K562 (cell line): ENCODE measurements around the gene GNAQ. TPM values are rescaled to one million over a fixed set of nuclear protein-coding genes. Genes with fewer than 3 reads are reported as not detected.

Experiments used
- ATAC-seq: fragments of 200-7000 bp; cut with Tn5 transposase; 3 replicates; pipeline ENCODE4 v1.9.1; 2020; ENCODE audit warnings: moderate library complexity
- BruUV-seq: library from RNA; stranded (reverse); fragments of 400-500 nt; replicated peaks from 2 replicates; lab custom pipeline; 2021; lab: Mats Ljungman, UMichigan
- CTCF ChIA-PET: fragments of 300-600 bp; formaldehyde crosslinking; extraction: SDS; loops from one replicate; lab custom pipeline; 2021; ENCODE audit warnings: low intra/inter-chr PET ratio; lab: Yijun Ruan, JAX
- POLR2A ChIA-PET: fragments of 300-600, 350-650 bp; sonication (Branson Sonifier 250); formaldehyde crosslinking; extraction: SDS; loops from one replicate; lab custom pipeline; 2021; ENCODE audit warnings: antibody characterized with exemption, inconsistent platforms; lab: Yijun Ruan, JAX
- DNase-seq, 4 experiments: peaks; one replicate each; pipeline versions ENCODE4 v3.0.0 to v3.0.0-alpha.2; 2011 to 2018; ENCODE audit warnings: low spot score in 3 of 4, mixed read lengths in 3 of 4; ENCODE audit errors: extremely low read depth in 1 of 4
- FAIRE-seq: peaks from 2 replicates; lab custom pipeline; 2011; peaks lifted over from hg19 to GRCh38; lab: Jason Lieb, UNC
- H2AFZ ChIP-seq: 2 replicates; pipeline ENCODE4 v1.6.0; 2011; ENCODE audit warnings: low read depth, low read length, control low read depth, inconsistent platforms
- H3K27ac ChIP-seq: fragments of 200-600 bp; 3 replicates; pipeline ENCODE4 v1.8.0; 2011; ENCODE audit warnings: low read depth, mild to moderate bottlenecking, control low read depth, inconsistent platforms, low read length, moderate library complexity, mixed read lengths; ENCODE audit errors: extremely low read depth
- H3K27me3 ChIP-seq, 2 experiments: fragments of 300-600 bp in 1 of 2; 2 replicates in 1 of 2; 3 replicates in 1 of 2; pipeline versions ENCODE4 v1.6.0 to v1.8.0; 2011; ENCODE audit warnings: inconsistent platforms in 2 of 2, low read length in 2 of 2, mild to moderate bottlenecking in 1 of 2, mixed read lengths in 1 of 2, moderate library complexity in 1 of 2; ENCODE audit not compliant: control insufficient read depth in 2 of 2, insufficient read depth in 2 of 2
- H3K36me3 ChIP-seq: fragments of 300-600 bp; 3 replicates; pipeline ENCODE4 v1.8.0; 2011; ENCODE audit warnings: mild to moderate bottlenecking, low read length, inconsistent platforms; ENCODE audit not compliant: control insufficient read depth, insufficient read depth
- H3K4me1 ChIP-seq, 2 experiments: fragments of 200-600 bp in 1 of 2; replicated peaks in 1 of 2; 2 replicates in 1 of 2; 3 replicates in 1 of 2; pipeline versions ENCODE4 v1.5.1 to v1.8.0; 2011; ENCODE audit warnings: inconsistent platforms in 2 of 2, low read length in 2 of 2, mild to moderate bottlenecking in 1 of 2, mixed read lengths in 1 of 2, moderate library complexity in 1 of 2; ENCODE audit not compliant: control insufficient read depth in 2 of 2, insufficient read depth in 2 of 2
- H3K4me2 ChIP-seq: 2 replicates; pipeline ENCODE4 v1.6.1; 2011; ENCODE audit warnings: low read length, control low read depth, inconsistent platforms, mixed read lengths; ENCODE audit not compliant: insufficient read depth
- H3K4me3 ChIP-seq: fragments of 200-600 bp; sonication (generic), shearing (Covaris generic); 2 replicates; pipeline ENCODE4 v1.5.1; 2016; ENCODE audit warnings: control low read depth, inconsistent platforms
- H3K79me2 ChIP-seq: fragments of 200-600 bp; 3 replicates; pipeline ENCODE4 v1.8.0; 2011; ENCODE audit warnings: low read length, inconsistent platforms; ENCODE audit not compliant: control insufficient read depth, insufficient read depth
- H3K9ac ChIP-seq, 2 experiments: 2 replicates each; pipeline versions ENCODE4 v1.6.0 to v1.6.1; 2011; ENCODE audit warnings: low read depth in 2 of 2, low read length in 2 of 2, control low read depth in 1 of 2, inconsistent platforms in 1 of 2, mild to moderate bottlenecking in 1 of 2, mixed read lengths in 1 of 2; ENCODE audit not compliant: insufficient read depth in 1 of 2
- H3K9me1 ChIP-seq: one replicate; pipeline ENCODE4 v1.6.0; 2011; ENCODE audit warnings: inconsistent platforms, mild to moderate bottlenecking, low read length, moderate library complexity; ENCODE audit not compliant: control insufficient read depth, insufficient read depth
- H3K9me3 ChIP-seq: replicated peaks from 2 replicates; pipeline ENCODE4 v1.5.1; 2011; ENCODE audit warnings: low read depth, low read length, inconsistent platforms; ENCODE audit not compliant: control insufficient read depth, insufficient read depth
- H4K20me1 ChIP-seq: replicated peaks from 2 replicates; pipeline ENCODE4 v1.6.1; 2011; ENCODE audit warnings: low read length, inconsistent platforms, mixed read lengths; ENCODE audit not compliant: control insufficient read depth, insufficient read depth
- CXXC5 ChIP-seq: fragments of 250-450 bp; sonication (Bioruptor Pico); IDR thresholded peaks from 2 replicates; pipeline ENCODE4 v1.8.0; 2022; ENCODE audit warnings: inconsistent platforms, mild to moderate bottlenecking, moderate library complexity
- ESRRA ChIP-seq: fragments of 450-650 bp; IDR thresholded peaks from 2 replicates; pipeline ENCODE4 v1.6.1; 2014; ENCODE audit warnings: low read depth, mild to moderate bottlenecking, moderate library complexity, borderline replicate concordance
- ILK ChIP-seq: fragments of 450-650 bp; IDR thresholded peaks from 2 replicates; pipeline ENCODE4 v1.6.1; 2016; ENCODE audit warnings: missing genetic modification characterization, low read depth, mild to moderate bottlenecking, missing compliant biosample characterization, moderate library complexity, borderline replicate concordance
- KDM5B ChIP-seq: fragments of 200-600 bp; sonication (generic); IDR thresholded peaks from 2 replicates; pipeline ENCODE4 v1.6.1; 2012; ENCODE audit warnings: low read depth, mild to moderate bottlenecking, moderate library complexity, low read length, control low read depth, inconsistent platforms; ENCODE audit not compliant: insufficient replicate concordance
- POLR3A ChIP-seq: IDR thresholded peaks from 2 replicates; pipeline ENCODE4 v1.6.1; 2011; ENCODE audit warnings: borderline replicate concordance, mild to moderate bottlenecking, moderate library complexity; ENCODE audit not compliant: insufficient read length, insufficient read depth; ENCODE audit errors: extremely low read depth
- SMARCC2 ChIP-seq: fragments of 450-650 bp; IDR thresholded peaks from 2 replicates; pipeline ENCODE4 v1.6.1; 2017; ENCODE audit warnings: antibody characterized with exemption, moderate library complexity, mild to moderate bottlenecking, low read depth
- TCF7L2 ChIP-seq: fragments of 150-350 bp; IDR thresholded peaks from 2 replicates; pipeline ENCODE4 v1.6.1; 2016; ENCODE audit warnings: low read depth, mild to moderate bottlenecking, low read length, moderate library complexity
- ZBTB40 ChIP-seq, 2 experiments: fragments of 450-650 bp in 1 of 2; sonication (generic) in 1 of 2; formaldehyde crosslinking in 1 of 2; IDR thresholded peaks; 2 replicates each; pipeline versions ENCODE4 v1.7.1 to v1.9.0; 2016 to 2022; ENCODE audit warnings: inconsistent platforms in 1 of 2, mild to moderate bottlenecking in 1 of 2, missing genetic modification reagents in 1 of 2
- ZNF232 ChIP-seq: sonication (generic); formaldehyde crosslinking; IDR thresholded peaks from 2 replicates; pipeline ENCODE4 v1.8.0; 2022; ENCODE audit warnings: mild to moderate bottlenecking, missing genetic modification reagents
- ZNF644 ChIP-seq: fragments of 200-800 bp; sonication (Bioruptor generic); IDR thresholded peaks from 2 replicates; pipeline ENCODE4 v1.6.1; 2016; ENCODE audit warnings: low read depth, missing genetic modification characterization, missing compliant biosample characterization
- ZNF696 ChIP-seq: fragments of 250-450 bp; sonication (Bioruptor Pico); conservative IDR thresholded peaks from 2 replicates; pipeline ENCODE4 v1.4.0; 2020; ENCODE audit warnings: mild to moderate bottlenecking, moderate library complexity
- WGBS: fragments of 100-300 bp; shearing (Covaris generic); methylation state at CpG from one replicate; pipeline ENCODE4 v1.1.6; 2016; ENCODE audit warnings: low coverage, mixed read lengths; ENCODE audit not compliant: insufficient coverage; ENCODE audit errors: missing lambda C conversion rate; 5-methylcytosine and 5-hydroxymethylcytosine counted together
- in situ Hi-C: fragments of 300-500 bp; cut with MboI; formaldehyde crosslinking; loops from 4 replicates; pipeline ENCODE4 v1.15.0; 2018; ENCODE audit warnings: inconsistent platforms, mixed read lengths
- intact Hi-C: fragments of 100-400 bp; cut with micrococcal nuclease; formaldehyde crosslinking; loops from 2 replicates; pipeline ENCODE4 v1.14.2; 2022
- polyA plus RNA-seq, 8 experiments: library from polyadenylated mRNA; depleted of rRNA in 4 of 8; stranded (reverse) in 5 of 8; unstranded in 3 of 8; fragments of >200 nt; fragmentation: Nextera tagmentation in 2 of 8; fragmentation: Illumina TruSeq in 1 of 8; extraction: Ambion mirVana in 2 of 8; extraction: Trizol in 1 of 8; gene quantifications; 2 replicates each; pipeline versions ENCODE4 v1.2.1 to v1.2.3, GENCODE V29; 2011 to 2014; ENCODE audit warnings: inconsistent platforms in 1 of 8, missing spikeins in 1 of 8
- total RNA-seq, 7 experiments: library from RNA; depleted of rRNA in 6 of 7; stranded (reverse); fragments of >200 nt in 6 of 7; fragmentation: Illumina TruSeq in 2 of 7; extraction: Trizol in 2 of 7; gene quantifications; 2 replicates each; pipeline versions ENCODE4 v1.2.1 to v1.2.3, GENCODE V29; 2011 to 2021; ENCODE audit warnings: low replicate concordance in 1 of 7

Gene GNAQ
- total and polyA plus RNA-seq, 9 of the 15 experiments (the other 6 are each of a cell fraction or from before 2014, with no cell fraction given): 4.8 to 27.9 (median 17.5) TPM

GRCh38 chr9:77982581-77983319, 48.9 kb downstream of the GNAQ start:
- Histone ChIP-seq H4K20me1 (0 out of 2 replicates have a peak, but pooled peaks cover 4% of the 10 kb centered on the region), H3K27ac (peak overlapping the region; percentile 57; the same call in 1 of the 3 replicates), H3K36me3 (peaks cover 21% of the 10 kb centered on the region), H3K9me1 (no peaks in the 10 kb centered on the region), H3K79me2 (peaks cover 84% of the 10 kb centered on the region), H3K4me2 (peak overlapping the region; percentile 25; the same call in 1 of the 2 replicates), H3K9ac (no peak overlapping the region), H3K4me3 (no peak overlapping the region), H3K9me3 (no peaks in the 10 kb centered on the region), H3K27me3 (no peaks in the 10 kb centered on the region), H2AFZ (no peak overlapping the region), H3K4me1 (peaks cover 18 to 52% of the 10 kb centered on the region in 2 experiments)
- FAIRE-seq: no peak
- CTCF ChIA-PET: no interaction called here
- no TSS peak for BruUV-seq
- DNase-seq: no peak
- in situ Hi-C loops: loop anchor here (10.0 kb wide), 1 partner anchor 52 kb away; the partner anchor contains the start of gene GNAQ
- ATAC-seq: no peak
- intact Hi-C loops: no loop called here
- POLR2A ChIA-PET: no interaction called here
- 29% methylated on average over 4 of the region's 7 CpGs for WGBS
- TF ChIP-seq ZNF696 (CRISPR knock-in tag) (no peak), SMARCC2 (no peak), POLR3A (no peak), ILK (tag) (no peak), ESRRA (no peak), KDM5B (no peak), ZNF644 (no peak), ZNF232 (CRISPR knock-in tag) (no peak), ZBTB40 (IDR thresholded peaks at IDR 0.05) (no peak), ZBTB40 (CRISPR knock-in tag; IDR thresholded peaks at IDR 0.05) (no peak), TCF7L2 (no peak), CXXC5 (CRISPR knock-in tag) (no peak)
